H1 (cell line): Measurements from ENCODE around the gene SLC2A8. TPM values are rescaled to one million over a fixed set of nuclear protein-coding genes. Genes with fewer than 3 reads are reported as not detected.

Experiments used
- CTCF ChIA-PET: fragments of 300-600 bp; sonication (Branson Sonifier 250); formaldehyde crosslinking; loops from one replicate; lab custom pipeline; 2021; ENCODE audit not compliant: partially characterized antibody; lab: Charles Lee
- POLR2A ChIA-PET: fragments of 300-600 bp; sonication (Branson Sonifier 250); formaldehyde crosslinking; loops from one replicate; lab custom pipeline; 2021; ENCODE audit warnings: inconsistent platforms; ENCODE audit not compliant: partially characterized antibody; lab: Charles Lee
- DNase-seq, 2 experiments: peaks; one replicate each; pipeline versions ENCODE4 v3.0.0 to v3.0.0-alpha.2; 2010 to 2022; ENCODE audit warnings: low spot score in 2 of 2, low read depth in 1 of 2, mixed read lengths in 1 of 2
- FAIRE-seq: peaks from 2 replicates; lab custom pipeline; 2011; peaks lifted over from hg19 to GRCh38; lab: Jason Lieb, UNC
- H2AFZ ChIP-seq: 2 replicates; pipeline ENCODE4 v1.8.1; 2012; ENCODE audit warnings: low read length, inconsistent platforms
- H2AK5ac ChIP-seq: 2 replicates; pipeline ENCODE4 v1.6.1; 2013; ENCODE audit warnings: low read depth, low read length
- H2BK120ac ChIP-seq: replicated peaks from 2 replicates; pipeline ENCODE3; 2013; ENCODE audit warnings: low read depth, low read length, inconsistent platforms
- H2BK12ac ChIP-seq: 2 replicates; pipeline ENCODE4 v1.6.1; 2013; ENCODE audit warnings: low read depth, low read length
- H2BK15ac ChIP-seq: 2 replicates; pipeline ENCODE4 v1.6.1; 2013; ENCODE audit warnings: low read length
- H2BK20ac ChIP-seq: 2 replicates; pipeline ENCODE4 v1.6.1; 2013; ENCODE audit warnings: low read length
- H2BK5ac ChIP-seq: 2 replicates; pipeline ENCODE4 v1.6.1; 2013; ENCODE audit warnings: low read depth, low read length
- H3K14ac ChIP-seq: 2 replicates; pipeline ENCODE4 v1.6.1; 2013; ENCODE audit warnings: inconsistent platforms; ENCODE audit not compliant: insufficient read length
- H3K18ac ChIP-seq: 2 replicates; pipeline ENCODE4 v1.6.1; 2013; ENCODE audit warnings: low read length; ENCODE audit errors: extremely low read depth
- H3K23ac ChIP-seq: 2 replicates; pipeline ENCODE4 v1.6.1; 2013; ENCODE audit warnings: inconsistent platforms; ENCODE audit not compliant: insufficient read length
- H3K23me2 ChIP-seq: 2 replicates; pipeline ENCODE4 v1.6.1; 2013; ENCODE audit warnings: low read depth, low read length
- H3K27ac ChIP-seq: 2 replicates; pipeline ENCODE4 v1.6.1; 2011; ENCODE audit warnings: low read depth, low read length, inconsistent platforms
- H3K27me3 ChIP-seq, 4 experiments: replicated peaks in 1 of 4; 1 replicate in 1 of 4; 2 replicates in 3 of 4; pipeline versions ENCODE4 v1.6.1 to v1.8.1; 2011 to 2013; ENCODE audit warnings: low read length in 3 of 4, mild to moderate bottlenecking in 3 of 4, inconsistent platforms in 2 of 4, mixed read lengths in 2 of 4, moderate library complexity in 1 of 4; ENCODE audit not compliant: control insufficient read depth in 3 of 4, insufficient read depth in 3 of 4; ENCODE audit errors: extremely low read depth in 1 of 4
- H3K36me3 ChIP-seq, 4 experiments: 2 replicates each; pipeline versions ENCODE4 v1.6.1 to v1.8.1; 2011 to 2013; ENCODE audit warnings: mild to moderate bottlenecking in 4 of 4, low read length in 3 of 4, moderate library complexity in 2 of 4, control low read depth in 1 of 4, inconsistent platforms in 1 of 4; ENCODE audit not compliant: insufficient read depth in 4 of 4, control insufficient read depth in 2 of 4
- H3K4ac ChIP-seq: replicated peaks from 2 replicates; pipeline ENCODE3; 2013; ENCODE audit warnings: low read length, low read depth, mixed read lengths, inconsistent platforms; ENCODE audit not compliant: insufficient read length
- H3K4me1 ChIP-seq, 4 experiments: replicated peaks in 1 of 4; 1 replicate in 1 of 4; 2 replicates in 3 of 4; pipeline versions ENCODE4 v1.6.1 to v1.8.1; 2011 to 2013; ENCODE audit warnings: low read length in 3 of 4, inconsistent platforms in 2 of 4, mixed read lengths in 1 of 4; ENCODE audit not compliant: insufficient read depth in 4 of 4, control insufficient read depth in 3 of 4
- H3K4me2 ChIP-seq, 2 experiments: 2 replicates each; pipeline versions ENCODE4 v1.6.1 to v1.8.1; 2011 to 2013; ENCODE audit warnings: low read depth in 2 of 2, low read length in 2 of 2, control low read depth in 1 of 2, inconsistent platforms in 1 of 2, mild to moderate bottlenecking in 1 of 2; ENCODE audit not compliant: insufficient read depth in 1 of 2
- H3K4me3 ChIP-seq, 4 experiments: fragments of 200-600, 300-600 bp in 1 of 4; sonication (generic), shearing (Covaris generic), sonication (Bioruptor Twin) in 1 of 4; 2 replicates each; pipeline versions ENCODE4 v1.5.1 to v1.8.1; 2011 to 2016; ENCODE audit warnings: low read length in 4 of 4, low read depth in 3 of 4, control low read depth in 2 of 4, inconsistent platforms in 2 of 4, mild to moderate bottlenecking in 2 of 4, mixed read lengths in 1 of 4, moderate library complexity in 1 of 4; ENCODE audit not compliant: insufficient read depth in 2 of 4; ENCODE audit errors: extremely low read depth in 1 of 4
- H3K56ac ChIP-seq: replicated peaks from 2 replicates; pipeline ENCODE3; 2013; ENCODE audit warnings: low read depth, mild to moderate bottlenecking, mixed read lengths, low read length, inconsistent platforms; ENCODE audit not compliant: insufficient read length
- H3K79me1 ChIP-seq: 2 replicates; pipeline ENCODE4 v1.6.1; 2013; ENCODE audit warnings: low read depth, low read length, control low read depth
- H3K79me2 ChIP-seq, 2 experiments: 2 replicates each; pipeline versions ENCODE4 v1.6.1 to v1.8.1; 2012 to 2013; ENCODE audit warnings: low read length in 2 of 2, mild to moderate bottlenecking in 2 of 2, inconsistent platforms in 1 of 2; ENCODE audit not compliant: insufficient read depth in 2 of 2, control insufficient read depth in 1 of 2
- H3K9ac ChIP-seq, 4 experiments: replicated peaks in 1 of 4; 1 replicate in 1 of 4; 2 replicates in 3 of 4; pipeline versions ENCODE4 v1.6.1 to v1.8.1; 2011 to 2013; ENCODE audit warnings: low read depth in 3 of 4, low read length in 3 of 4, control low read depth in 2 of 4, mild to moderate bottlenecking in 2 of 4, moderate library complexity in 2 of 4, inconsistent platforms in 1 of 4; ENCODE audit errors: extremely low read depth in 1 of 4
- H3K9me3 ChIP-seq, 2 experiments: 2 replicates each; pipeline versions ENCODE4 v1.6.1 to v1.8.1; 2012 to 2013; ENCODE audit warnings: mild to moderate bottlenecking in 2 of 2, moderate library complexity in 2 of 2, control low read depth in 1 of 2, inconsistent platforms in 1 of 2, low read depth in 1 of 2, low read length in 1 of 2, mixed read lengths in 1 of 2; ENCODE audit not compliant: insufficient read depth in 2 of 2
- H4K20me1 ChIP-seq, 2 experiments: replicated peaks in 1 of 2; 2 replicates each; pipeline versions ENCODE3 to v1.8.1; 2011 to 2013; ENCODE audit warnings: inconsistent platforms in 2 of 2, low read length in 2 of 2, mild to moderate bottlenecking in 1 of 2; ENCODE audit not compliant: insufficient read depth in 2 of 2, control insufficient read depth in 1 of 2
- H4K5ac ChIP-seq: 2 replicates; pipeline ENCODE4 v1.6.1; 2013; ENCODE audit warnings: low read length, low read depth, mixed read lengths, inconsistent platforms; ENCODE audit not compliant: insufficient read length
- H4K8ac ChIP-seq: 2 replicates; pipeline ENCODE4 v1.8.0; 2013; ENCODE audit warnings: mild to moderate bottlenecking, moderate library complexity, low read length, inconsistent platforms; ENCODE audit not compliant: insufficient read depth; ENCODE audit errors: extremely low read depth
- H4K91ac ChIP-seq: replicated peaks from 2 replicates; pipeline ENCODE3; 2013; ENCODE audit warnings: low read length, mixed read lengths, inconsistent platforms; ENCODE audit not compliant: insufficient read length
- CEBPB ChIP-seq: IDR thresholded peaks from 2 replicates; pipeline ENCODE4 v1.6.1; 2012; ENCODE audit warnings: low read depth, low read length
- FOSL1 ChIP-seq: IDR thresholded peaks from 2 replicates; pipeline ENCODE4 v1.6.1; 2011; ENCODE audit warnings: mild to moderate bottlenecking, low read depth, low read length, moderate library complexity; ENCODE audit not compliant: insufficient read depth
- WGBS, 2 experiments: shearing (Covaris generic) in 1 of 2; methylation state at CpG; one replicate each; pipeline versions ENCODE4 v1.1.6 to v1.1.7; 2013 to 2015; ENCODE audit warnings: low lambda C conversion rate in 2 of 2, mixed read lengths in 2 of 2, inconsistent platforms in 1 of 2, low coverage in 1 of 2, missing lambda C conversion rate in 1 of 2; ENCODE audit not compliant: insufficient replicate concordance in 2 of 2, insufficient coverage in 1 of 2, insufficient read length in 1 of 2; ENCODE audit errors: extremely low coverage in 1 of 2, missing lambda C conversion rate in 1 of 2; 5-methylcytosine and 5-hydroxymethylcytosine counted together
- polyA plus RNA-seq, 7 experiments: library from polyadenylated mRNA; depleted of rRNA in 3 of 7; stranded (reverse) in 5 of 7; unstranded in 2 of 7; fragments of >200 nt in 5 of 7; fragments of 200-250 nt in 2 of 7; gene quantifications; 1 replicate in 5 of 7; 2 replicates in 1 of 7; 4 replicates in 1 of 7; pipeline versions ENCODE4 v1.2.1 to v1.2.3, GENCODE V29; 2011 to 2013; ENCODE audit warnings: missing spikeins in 2 of 7, mixed read lengths in 2 of 7
- total RNA-seq: library from RNA; stranded (reverse); fragmentation: NEBNext Ultra II Directional; extraction: Animal tissue kit (Norgen Biotek cat#: 25700); gene quantifications from 2 replicates; pipeline ENCODE4 v1.2.1, GENCODE V29; 2021

SLC2A8 gene
- total and polyA plus RNA-seq, 2 of the 8 experiments (the other 6 are each of a cell fraction or from before 2014, with no cell fraction given): 24.6 to 36.4 TPM

GRCh38 chr9:127388037-127388855 lies 8.7 kb upstream of the SLC2A8 start:
- no peak overlapping the region for H3K14ac ChIP-seq
- no peak overlapping the region for H3K4me3 ChIP-seq
- H3K9me3 ChIP-seq: no peaks in the 10 kb centered on the region
- no peaks in the 10 kb centered on the region; a peak in 1 of 7 replicates for H3K27me3 ChIP-seq
- H3K4me2 ChIP-seq: no peak overlapping the region
- H3K23ac ChIP-seq: no peak overlapping the region
- no peak for FAIRE-seq
- H3K56ac ChIP-seq: no peak overlapping the region
- H2BK20ac ChIP-seq: no peak overlapping the region
- no peak overlapping the region for H3K4ac ChIP-seq
- H4K8ac ChIP-seq: no peak overlapping the region
- H3K4me1 ChIP-seq: peaks cover 0 to 2% (median 0%) of the 10 kb centered on the region in 4 experiments; a peak in 1 of 7 replicates
- H2BK12ac ChIP-seq: no peak overlapping the region
- H2AFZ ChIP-seq: no peak overlapping the region
- no peaks in the 10 kb centered on the region for H3K79me1 ChIP-seq
- H4K20me1 ChIP-seq: no peaks in the 10 kb centered on the region
- H3K18ac ChIP-seq: no peak overlapping the region
- TF ChIP-seq CEBPB (peak; percentile 19; the same call in 1 of the 2 replicates), FOSL1 (no peak)
- TF ChIP-seq, all 59 proteins: peak for 1
- Histone ChIP-seq H3K36me3 (no peaks in the 10 kb centered on the region), H4K91ac (no peak overlapping the region), H2BK120ac (no peak overlapping the region), H4K5ac (no peak overlapping the region), H3K79me2 (no peaks in the 10 kb centered on the region), H3K27ac (no peak overlapping the region), H3K9ac (no peak overlapping the region), H2AK5ac (no peak overlapping the region), H3K23me2 (no peaks in the 10 kb centered on the region), H2BK15ac (no peak overlapping the region), H2BK5ac (no peak overlapping the region)
- 77% methylated on average over 9 of the region's 10 CpGs; no CpG with 5 or more reads in 1 of the 2 experiments for WGBS, 2 experiments
- CTCF ChIA-PET: interaction anchor here (0.6 to 1.4 kb wide), 6 partner anchors 14 to 456 kb away, joined by 3 to 5 read pairs (median 4); no protein-coding TSS in a partner anchor
- DNase-seq: no peak
- POLR2A ChIA-PET: interaction anchor here (0.9 to 2.0 kb wide), 3 partner anchors 11 to 28 kb away, joined by 3 to 6 read pairs (median 6); no protein-coding TSS in a partner anchor
